ENCODE results near the gene SART3.

- TF ChIP-seq ZZZ3 (IDR thresholded peaks at IDR 0.05; ENCODE audit: control insufficient read depth, insufficient read length, low read depth) (no peak), SPI1 (IDR thresholded peaks at IDR 0.05; ENCODE audit: borderline replicate concordance, insufficient read depth, low read depth, low read length) (no peak), DPF2 (IDR thresholded peaks at IDR 0.05) (no peak), NR2C2 (IDR thresholded peaks at IDR 0.05; ENCODE audit: borderline replicate concordance, control insufficient read depth, insufficient read length, low read depth) (no peak), REST (IDR thresholded peaks at IDR 0.05; ENCODE audit: low read depth, low read length) (no peak), ATF2 (IDR thresholded peaks at IDR 0.05; ENCODE audit: low read length) (no peak), YY1 (IDR thresholded peaks at IDR 0.05; ENCODE audit: low read depth, low read length) (no peak), CTCF (IDR thresholded peaks at IDR 0.05 in 2 of 3, conservative IDR thresholded peaks at IDR 0.05 in 1 of 3; ENCODE audit: control insufficient read depth in 2 of 3, extremely low read depth in 1 of 3, insufficient read depth in 1 of 3, low read depth in 3 of 3, low read length in 3 of 3) (no peak), ZNF24 (IDR thresholded peaks at IDR 0.05) (no peak)
Measured at GRCh38 chr12:108600702-108601007, 39.7 kb upstream of the SART3 start.

All from GM12878 (cell line).